Midbrain (tissue), 1 donor: ENCODE results near the gene DIAPH3.

ENCODE experiments used
- DNase-seq: peaks from one replicate; lab custom pipeline; 2025; lab: John Stamatoyannopoulos, UW

The DIAPH3 gene

DNA sequence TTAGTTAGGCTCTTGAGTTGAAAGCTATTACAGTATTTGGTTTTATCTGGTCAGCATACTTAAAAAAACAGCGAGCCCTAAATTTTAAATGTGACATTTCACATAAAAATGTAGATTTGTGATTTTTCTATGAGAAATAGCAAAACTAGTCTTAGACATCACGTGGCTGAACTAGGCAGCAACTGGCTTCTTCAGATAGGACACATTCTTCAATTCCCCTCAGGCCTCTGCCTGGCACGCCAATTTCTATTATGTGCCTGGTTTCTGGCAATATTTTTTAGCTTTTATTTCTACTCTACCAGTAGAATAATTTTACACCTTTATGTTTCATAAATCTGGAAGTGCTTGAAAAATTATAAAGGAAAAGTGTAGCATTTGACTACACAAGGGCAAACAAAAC lies 433.7 kb downstream of the DIAPH3 start:
- DNase-seq, result no peak

DNA sequence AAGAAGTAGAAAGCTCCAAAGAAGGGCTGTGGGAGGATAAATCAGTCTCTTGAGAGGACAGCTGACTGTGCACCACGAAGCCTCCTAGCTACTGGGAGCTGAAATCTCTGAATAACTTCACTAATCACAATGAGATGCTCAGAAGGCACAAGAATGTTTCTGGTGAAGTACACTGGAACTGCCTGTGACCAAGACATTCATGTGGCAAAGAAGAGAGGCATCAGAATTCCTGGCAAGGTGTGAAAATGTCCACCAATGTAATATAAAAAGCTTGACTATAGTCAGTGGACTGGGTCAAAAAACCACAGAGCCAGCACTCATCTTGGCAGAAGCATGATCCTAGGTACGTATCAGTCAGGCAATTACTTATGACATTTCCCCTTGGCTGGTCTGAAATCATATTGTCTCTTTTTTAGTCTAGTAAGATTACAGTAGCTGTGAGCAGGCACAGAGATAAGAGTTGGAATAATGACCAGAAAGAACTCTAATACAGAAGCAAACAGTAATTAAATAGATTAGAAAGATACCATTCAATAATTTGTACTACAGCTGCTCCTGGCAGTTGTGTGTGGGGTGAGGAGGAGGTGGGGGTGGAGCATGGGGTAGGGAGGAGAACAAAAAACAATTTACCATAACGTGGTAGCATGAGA lies 434.7 kb downstream of the DIAPH3 start:
- no peak for DNase-seq

DNA sequence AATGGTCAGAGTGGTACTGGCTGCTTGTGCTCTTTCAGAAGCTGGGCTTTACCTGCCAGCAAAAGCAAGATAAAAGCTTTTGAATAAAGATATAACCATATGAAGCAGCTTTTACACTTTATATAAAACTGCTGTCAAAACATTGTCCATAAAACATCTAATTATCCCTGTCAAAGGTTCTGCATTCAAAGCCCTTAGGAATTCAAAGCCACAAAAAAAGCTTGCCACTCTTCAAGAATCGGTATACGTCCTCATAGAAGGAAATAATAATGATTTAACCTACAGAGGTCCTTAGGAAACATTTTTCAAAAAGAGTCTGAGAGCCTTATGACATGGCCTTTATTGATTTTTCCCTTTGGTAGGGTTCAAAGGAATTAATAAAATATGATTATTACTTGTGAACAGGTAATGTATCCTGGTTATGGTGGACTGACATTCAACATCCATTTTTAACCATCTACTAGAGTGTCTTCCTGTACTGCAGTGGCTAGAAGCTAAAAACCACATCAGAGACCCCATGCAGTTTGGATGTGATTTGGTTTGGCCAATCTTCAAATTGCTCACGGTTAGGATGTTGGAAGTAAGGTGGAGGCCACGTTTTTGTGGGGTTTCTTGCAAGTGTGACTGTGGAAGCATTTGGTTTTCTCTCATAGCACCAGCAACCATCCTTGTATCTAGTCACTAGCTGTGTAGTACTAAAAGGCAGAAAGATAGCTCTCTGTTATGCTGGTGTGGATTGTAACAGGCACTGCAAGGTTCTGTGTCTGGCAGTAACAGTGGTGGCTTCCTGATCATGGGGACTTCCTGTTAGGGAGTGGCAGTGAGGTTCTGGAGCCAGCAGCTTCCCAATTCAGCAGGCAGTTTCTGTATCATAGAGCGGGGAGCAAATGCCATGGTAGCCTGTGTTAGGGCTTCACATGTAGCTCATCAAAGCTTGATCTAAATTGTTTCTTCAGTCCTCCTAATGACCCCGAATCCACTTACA lies 441.5 kb downstream of the DIAPH3 start:
- no peak for DNase-seq

DNA sequence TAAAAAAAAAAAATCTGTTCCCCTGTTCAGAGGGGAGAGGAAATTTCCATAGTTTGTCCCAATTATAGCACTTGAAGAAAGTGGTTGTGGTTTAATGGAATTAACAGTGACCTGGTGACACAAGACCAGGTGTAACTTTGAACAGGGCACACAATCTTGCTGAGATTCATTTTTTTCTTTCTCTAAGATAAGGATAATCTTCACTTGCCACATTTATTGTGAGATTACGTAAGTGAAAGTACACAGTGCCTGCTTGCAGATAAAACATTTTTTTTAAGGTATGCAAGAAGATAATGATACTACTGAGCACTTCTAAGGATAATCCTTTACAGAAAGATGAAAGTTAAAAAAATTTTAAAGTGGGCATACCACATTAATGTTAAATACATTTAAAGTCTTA lies 448.1 kb downstream of the DIAPH3 start:
- DNase-seq, result no peak

DNA sequence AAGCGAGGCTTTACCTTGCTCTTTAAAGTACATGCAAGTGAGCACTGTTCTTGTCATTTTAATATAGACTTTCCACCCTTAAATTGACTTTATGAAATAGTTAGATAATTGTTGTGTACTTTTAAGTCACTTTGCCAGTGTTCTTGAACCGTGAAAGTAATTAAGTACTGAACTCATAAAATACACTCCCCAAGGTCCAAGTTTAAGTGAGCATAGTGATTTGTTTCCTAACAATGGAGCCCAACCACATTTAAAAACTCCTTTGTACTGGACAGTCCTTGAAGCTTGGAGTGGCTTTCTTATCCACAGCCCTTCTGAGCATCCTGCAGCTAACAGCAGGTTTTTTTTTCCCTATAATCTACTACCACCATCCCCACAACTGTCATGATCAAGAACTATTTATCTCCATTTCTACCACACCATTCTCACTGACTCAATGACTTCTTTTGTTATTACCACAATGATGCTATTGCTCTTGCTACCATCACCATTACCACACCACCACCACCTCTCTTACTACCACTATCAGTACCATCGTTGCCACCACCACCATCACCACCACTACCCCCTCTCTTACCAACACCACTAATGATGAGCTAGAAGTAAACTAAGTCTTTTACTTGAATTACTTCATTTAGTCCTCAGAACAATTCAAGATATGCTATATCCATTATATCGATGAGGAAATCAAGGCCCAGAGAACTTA lies 452.6 kb downstream of the DIAPH3 start:
- DNase-seq, result no peak

DNA sequence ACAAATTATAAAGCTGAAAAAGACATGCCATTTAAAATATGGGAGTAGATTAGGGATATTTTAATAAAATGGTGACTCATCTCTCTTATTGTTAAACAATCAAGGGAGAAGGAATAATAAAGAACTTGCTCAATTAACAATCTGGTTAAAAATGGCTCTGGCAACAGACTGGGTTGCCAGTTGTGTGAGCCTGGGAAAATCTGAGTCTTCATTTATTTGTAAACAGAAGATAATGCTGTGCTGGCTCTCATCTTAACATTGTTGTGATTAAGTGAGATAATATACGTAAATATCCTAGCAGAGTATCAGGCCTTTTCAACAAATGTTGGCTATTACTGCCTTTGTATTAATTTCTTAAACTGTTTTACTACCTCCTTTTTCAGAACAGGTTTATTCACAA lies 453.3 kb downstream of the DIAPH3 start:
- no peak for DNase-seq

DNA sequence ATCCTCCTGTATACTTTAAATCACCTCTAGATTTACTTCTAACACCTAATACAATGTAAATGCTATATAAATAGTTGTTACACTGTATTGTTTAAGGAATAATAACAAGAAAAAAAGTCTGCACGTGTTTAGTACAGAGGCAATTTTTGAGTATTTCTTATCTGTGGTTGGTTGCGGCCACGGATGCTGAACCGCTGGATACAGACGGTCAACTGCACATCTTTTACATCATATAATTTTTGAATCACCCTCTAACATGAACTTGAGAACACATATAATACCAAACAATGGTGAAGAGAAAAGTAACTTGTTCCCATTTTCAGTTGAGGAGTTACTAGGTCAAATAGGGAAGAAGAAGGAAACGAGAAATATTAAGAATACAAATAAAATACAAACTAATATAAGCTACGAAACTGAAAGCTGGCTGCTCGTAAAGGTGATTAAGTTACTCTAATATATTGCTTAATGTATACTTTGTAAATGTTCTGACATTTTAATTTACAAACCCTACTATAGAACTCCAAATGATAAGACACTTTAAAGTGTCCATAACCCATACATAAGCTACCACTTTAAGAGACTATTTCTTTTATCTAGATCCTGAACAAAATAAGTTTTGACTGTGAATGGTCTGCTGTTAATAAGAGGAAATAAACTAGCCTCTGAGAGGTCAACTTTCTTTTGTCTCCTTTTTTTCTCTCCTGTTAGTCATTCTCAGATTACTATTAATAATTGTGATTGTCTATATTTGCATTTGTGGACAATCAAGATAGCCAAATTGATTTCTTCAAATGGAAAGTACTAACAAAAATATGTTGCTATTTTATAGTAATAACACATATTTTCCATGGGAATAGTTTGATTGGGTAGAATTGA lies 457.4 kb downstream of the DIAPH3 start:
- DNase-seq, result no peak

DNA sequence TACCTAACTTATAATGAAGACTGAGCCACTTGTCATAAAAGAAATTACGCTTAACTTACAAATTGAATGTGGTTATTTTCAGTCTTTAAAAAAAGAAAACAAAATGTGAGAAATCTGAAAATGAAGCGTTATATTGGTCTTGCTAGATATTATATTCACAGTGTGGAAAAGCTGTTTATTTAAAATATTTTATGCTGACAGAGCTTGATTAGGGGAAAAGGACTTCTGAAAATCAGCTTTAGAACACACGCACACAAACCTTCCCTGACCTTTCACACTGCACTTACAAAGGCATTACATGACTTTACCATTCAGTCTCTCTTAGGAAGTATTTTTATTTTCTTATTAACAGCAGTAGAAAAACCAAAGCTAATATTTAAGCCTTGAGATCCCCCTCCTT lies 461.5 kb downstream of the DIAPH3 start:
- DNase-seq, result no peak

DNA sequence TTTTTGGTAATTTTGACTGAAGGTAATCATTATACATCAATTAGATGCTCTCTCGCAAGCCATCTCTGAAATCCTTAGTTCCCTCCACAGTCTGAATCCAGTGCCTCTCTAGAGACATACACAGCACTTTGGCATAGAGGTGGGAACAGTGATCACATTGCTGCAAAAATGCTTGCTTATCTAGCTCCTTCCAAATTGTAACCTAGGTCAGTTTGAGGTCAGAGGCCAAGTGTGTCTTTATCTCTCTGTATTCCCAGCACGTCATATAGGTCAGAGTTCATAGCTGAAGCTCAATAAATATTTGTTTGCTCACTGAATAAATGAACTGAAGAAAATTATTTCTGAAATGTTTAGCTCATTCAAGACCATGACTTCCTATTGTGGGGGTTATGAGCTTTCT lies 462.5 kb downstream of the DIAPH3 start:
- DNase-seq, result no peak

DNA sequence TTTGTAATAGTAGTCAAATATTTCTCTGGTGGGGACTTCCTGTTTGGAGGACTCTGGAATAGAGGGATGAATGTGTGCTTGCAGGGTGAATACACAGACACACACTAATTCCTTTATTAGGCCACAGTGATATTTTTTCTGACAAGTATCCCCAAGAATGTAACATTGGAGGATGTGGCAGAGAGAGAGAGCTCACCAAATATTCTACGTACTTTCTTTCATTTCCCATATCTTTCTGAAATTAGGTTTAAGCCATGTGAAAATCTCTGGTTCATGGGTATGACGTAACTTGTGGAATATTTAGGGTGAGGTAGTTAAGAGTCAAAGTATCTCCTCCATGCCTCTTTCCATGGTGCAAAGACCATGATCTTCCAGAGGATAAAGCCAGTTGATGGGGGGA lies 463.4 kb downstream of the DIAPH3 start:
- DNase-seq, result no peak

DNA sequence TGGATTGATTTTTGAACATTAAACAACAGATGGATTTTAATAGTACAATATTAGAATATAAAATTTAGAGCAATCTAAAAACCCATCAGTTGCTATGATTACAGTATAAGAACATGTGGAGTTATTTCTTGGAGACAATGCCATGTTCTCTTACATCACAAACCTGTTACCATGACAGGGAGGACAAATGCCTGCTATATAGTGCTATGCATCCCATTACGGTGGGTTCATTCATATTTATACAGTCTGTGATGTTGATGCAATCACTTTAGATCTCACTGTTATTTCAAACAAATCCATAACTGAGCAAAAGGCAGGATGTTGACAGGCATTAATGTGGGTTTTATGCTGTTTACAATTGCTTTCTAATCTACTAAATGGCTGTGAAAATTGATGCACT lies 467.5 kb downstream of the DIAPH3 start:
- DNase-seq, result no peak

DNA sequence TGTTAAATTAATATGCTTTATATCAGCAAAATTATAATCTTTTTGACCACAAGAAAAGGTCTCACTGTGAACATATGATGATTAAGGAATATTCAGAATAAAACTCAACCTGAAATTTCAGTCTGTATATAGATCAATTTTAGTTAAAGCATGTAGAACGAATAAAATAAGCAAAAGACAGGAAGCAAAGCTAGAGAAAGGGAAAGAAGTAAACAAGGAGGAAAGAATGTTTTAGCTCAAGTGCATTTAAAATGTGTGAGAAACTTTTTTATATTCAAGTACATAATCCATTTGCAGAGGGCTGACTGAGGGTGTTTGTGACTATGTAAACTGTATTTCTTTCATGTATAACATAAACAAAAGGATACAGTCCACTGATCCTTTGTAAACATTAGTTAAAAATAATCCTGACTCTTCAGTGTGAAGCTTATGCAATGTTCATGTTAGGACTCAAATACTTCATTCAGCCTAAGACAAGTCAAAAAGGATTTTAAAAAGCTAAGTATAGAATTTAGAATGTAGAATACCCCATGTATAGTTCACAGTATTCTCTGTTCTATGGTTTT lies 472.1 kb downstream of the DIAPH3 start:
- no peak for DNase-seq

DNA sequence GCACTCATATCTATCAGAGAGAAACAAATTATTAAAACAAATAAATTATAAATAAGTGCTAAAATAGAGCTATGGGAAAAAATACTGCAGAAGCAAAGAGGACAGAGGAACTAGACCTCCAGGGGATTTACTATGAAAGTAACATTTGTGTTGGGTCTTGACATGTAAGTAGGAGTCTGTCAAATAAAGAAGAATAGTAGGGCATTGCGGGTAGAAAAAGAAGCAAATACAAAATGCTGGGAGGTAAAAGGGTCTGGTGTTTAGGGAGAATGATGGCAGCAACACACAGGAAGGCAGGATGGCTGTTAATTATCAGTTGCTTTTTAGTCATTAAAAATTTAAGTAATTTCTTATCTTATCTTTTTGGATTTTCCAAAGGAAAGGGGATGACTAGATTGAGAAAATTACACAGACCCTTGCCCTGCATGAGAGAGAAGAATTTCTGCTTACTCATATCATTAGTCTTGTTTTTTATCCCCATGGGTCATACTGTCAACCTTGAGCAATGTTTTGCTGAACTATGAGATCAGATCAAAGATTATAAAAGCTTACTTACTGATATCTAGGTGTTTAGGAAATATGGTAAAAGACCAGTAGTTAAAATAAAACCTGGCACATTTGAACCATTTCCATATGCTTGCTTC lies 472.7 kb downstream of the DIAPH3 start:
- no peak for DNase-seq

DNA sequence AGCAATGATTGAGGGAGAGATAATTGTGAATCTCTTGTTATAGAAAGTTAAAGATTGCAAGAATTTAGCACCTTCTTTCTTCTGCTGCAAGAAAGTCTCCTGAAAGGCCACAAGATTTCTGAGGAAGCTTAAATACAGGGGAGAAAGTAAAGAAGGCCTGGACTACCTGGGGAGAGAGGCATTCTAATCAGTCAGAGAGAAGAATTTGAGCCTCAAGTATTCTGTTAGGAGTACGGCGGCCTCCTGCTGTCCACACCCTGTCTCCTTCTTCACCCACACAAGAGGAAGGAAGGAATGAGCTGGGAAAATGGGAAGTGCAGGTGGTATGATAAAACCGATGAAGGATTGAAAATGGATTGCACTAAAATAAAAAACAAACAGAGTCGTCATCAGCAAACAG lies 474.7 kb downstream of the DIAPH3 start:
- no peak for DNase-seq

DNA sequence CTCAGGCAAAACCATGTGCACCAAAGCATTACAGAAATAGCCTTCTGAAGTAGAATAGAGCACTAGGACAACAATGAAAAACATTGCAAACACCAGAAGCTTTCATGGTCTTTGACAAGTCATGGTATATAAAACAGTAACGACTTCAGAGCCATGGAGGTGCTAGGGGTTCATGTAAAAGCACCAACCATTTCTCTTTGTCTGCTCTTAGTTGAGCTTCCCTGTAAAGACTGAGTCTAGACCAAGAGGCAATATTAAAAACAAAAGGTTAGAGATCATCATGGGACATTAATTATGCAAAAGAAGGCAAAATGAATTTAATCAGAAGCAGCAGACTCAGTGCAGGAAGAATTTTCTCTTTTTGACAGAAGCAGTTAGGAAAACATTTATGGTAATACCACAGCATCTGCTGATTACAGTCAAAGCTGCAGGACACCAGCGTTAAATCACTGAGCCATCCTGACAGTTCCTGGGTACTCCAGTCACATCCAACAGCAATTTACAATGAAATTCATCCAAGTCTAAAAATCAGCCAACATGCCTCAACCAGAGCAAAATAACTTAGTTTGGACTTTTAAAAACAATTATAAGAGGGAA lies 476.8 kb downstream of the DIAPH3 start:
- no peak for DNase-seq

DNA sequence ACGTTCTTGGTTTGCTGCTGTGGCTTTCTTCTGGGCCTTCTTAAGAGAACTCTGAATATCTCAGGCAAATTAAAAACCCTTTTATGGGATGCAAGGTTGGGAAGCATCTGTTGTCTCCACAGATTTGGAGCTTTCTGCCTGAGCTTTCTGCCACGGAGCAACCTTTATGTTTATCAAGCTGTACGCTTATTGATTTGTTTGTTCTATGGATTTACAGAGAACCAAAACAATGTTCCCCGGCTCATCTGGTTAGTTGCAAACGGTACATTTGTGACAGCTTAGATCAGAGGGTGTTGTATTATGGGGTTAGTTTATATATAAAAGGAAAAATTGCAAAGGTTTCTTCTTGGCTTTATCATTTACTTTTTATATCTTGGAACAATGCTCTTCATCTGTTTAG lies 479.6 kb downstream of the DIAPH3 start:
- no peak for DNase-seq

DNA sequence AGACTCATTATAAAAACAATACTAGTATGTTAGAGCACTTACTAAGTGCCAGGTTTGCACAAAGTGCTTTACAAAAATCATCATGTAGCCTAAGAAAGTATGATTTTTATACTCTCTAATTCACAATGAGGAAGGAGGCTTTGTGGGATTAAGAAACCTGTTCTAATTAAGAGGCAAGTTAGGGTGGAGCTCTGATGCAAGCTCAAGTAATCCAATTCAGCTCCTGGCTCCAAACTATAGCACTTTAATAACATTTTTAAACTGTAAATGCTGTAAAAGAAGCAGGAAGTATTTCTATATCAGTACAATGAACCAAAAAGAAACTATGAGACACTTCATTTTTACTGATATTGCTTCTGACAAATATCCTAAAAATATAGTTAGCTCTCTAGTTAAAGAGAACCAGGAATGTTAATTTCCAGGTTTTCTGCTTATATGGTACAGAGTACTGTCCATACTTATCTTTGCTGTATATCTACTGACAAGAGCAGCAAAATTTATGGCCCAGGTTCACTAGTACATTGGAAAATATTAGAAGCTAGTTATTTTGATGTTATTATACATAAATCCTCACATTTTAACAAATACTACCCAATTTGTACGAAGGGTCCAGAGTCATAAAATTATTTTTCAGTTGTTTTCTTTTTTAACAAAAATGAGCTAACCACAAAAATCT lies 482.0 kb downstream of the DIAPH3 start:
- no peak for DNase-seq

DNA sequence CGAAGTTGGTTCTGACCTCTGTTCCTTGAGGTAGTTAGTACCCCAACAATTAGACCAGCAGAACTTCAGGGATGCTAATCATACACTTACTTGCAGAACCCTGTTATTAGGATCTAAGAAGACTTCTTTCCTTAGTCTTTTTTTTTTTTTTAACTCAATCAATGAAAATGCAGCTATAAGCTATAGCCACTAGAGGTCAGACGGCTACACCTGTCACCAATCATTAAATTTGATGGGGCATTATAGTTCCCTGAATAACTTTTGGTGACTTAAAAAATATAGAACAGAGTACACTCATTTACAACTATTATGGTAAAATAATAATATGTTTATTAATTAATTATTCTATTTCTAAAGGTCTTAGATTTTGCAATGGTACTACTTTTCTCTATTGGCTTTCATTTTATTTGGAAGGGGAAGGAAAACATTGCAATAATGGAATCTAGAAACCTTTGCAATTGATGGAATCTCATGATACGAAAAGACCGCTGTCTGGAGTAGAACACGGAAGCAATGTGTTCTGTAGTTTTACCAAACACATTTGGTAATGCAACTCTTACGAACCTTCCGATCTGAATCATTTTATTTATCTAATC lies 483.2 kb downstream of the DIAPH3 start:
- DNase-seq, result no peak

DNA sequence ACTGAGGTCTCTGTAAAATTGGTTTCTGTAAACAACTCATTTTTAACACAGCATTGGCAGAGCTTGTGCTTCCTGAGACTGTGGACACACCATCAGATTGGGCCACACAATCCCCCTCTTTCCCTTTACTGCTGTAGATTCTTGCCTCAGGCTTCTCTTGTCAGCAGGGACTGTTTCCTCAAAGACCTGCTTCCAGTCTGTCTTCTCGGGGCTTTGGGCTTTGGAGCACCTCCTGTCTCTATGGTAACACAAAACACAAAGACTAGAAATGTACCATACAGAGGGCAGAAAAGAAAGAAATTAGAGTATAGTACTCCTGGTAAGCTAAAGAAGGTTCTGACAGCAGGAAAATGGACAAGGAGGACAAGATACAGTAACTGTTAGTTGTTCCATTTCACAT lies 484.5 kb downstream of the DIAPH3 start:
- DNase-seq, result no peak
